ENCODE measurements around the gene ADAM19.

GRCh38 chr5:157540707-157541446 is 34.7 kb downstream of the ADAM19 start:
- TF ChIP-seq, protein P1, sequence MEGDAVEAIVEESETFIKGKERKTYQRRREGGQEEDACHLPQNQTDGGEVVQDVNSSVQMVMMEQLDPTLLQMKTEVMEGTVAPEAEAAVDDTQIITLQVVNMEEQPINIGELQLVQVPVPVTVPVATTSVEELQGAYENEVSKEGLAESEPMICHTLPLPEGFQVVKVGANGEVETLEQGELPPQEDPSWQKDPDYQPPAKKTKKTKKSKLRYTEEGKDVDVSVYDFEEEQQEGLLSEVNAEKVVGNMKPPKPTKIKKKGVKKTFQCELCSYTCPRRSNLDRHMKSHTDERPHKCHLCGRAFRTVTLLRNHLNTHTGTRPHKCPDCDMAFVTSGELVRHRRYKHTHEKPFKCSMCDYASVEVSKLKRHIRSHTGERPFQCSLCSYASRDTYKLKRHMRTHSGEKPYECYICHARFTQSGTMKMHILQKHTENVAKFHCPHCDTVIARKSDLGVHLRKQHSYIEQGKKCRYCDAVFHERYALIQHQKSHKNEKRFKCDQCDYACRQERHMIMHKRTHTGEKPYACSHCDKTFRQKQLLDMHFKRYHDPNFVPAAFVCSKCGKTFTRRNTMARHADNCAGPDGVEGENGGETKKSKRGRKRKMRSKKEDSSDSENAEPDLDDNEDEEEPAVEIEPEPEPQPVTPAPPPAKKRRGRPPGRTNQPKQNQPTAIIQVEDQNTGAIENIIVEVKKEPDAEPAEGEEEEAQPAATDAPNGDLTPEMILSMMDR (IDR thresholded peaks at IDR 0.05; ENCODE audit: borderline replicate concordance, extremely low read depth, low read length, poor library complexity, severe bottlenecking), result no peak
- no peak for TF ChIP-seq EZH2 (IDR thresholded peaks at IDR 0.05; ENCODE audit: borderline replicate concordance, low read depth, low read length, severe bottlenecking)

Data from DND-41 (cell line).